ENCODE results near the gene HDDC2. TPM values are rescaled to one million over a fixed set of nuclear protein-coding genes. Genes with fewer than 3 reads are reported as not detected.
A peak's percentile ranks its signal among the peaks of the same experiment; 100 is the strongest.

The HDDC2 gene
- total RNA-seq, 1 experiment from 2014 or later: 69.8 TPM

- TF ChIP-seq, protein P1, sequence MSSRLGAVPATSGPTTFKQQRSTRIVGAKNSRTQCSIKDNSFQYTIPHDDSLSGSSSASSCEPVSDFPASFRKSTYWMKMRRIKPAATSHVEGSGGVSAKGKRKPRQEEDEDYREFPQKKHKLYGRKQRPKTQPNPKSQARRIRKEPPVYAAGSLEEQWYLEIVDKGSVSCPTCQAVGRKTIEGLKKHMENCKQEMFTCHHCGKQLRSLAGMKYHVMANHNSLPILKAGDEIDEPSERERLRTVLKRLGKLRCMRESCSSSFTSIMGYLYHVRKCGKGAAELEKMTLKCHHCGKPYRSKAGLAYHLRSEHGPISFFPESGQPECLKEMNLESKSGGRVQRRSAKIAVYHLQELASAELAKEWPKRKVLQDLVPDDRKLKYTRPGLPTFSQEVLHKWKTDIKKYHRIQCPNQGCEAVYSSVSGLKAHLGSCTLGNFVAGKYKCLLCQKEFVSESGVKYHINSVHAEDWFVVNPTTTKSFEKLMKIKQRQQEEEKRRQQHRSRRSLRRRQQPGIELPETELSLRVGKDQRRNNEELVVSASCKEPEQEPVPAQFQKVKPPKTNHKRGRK (CRISPR knock-in tag; IDR thresholded peaks at IDR 0.05; ENCODE audit: borderline replicate concordance): no peak
- TF ChIP-seq CREM (CRISPR knock-in tag; IDR thresholded peaks at IDR 0.05) (no peak), MAX (CRISPR knock-in tag; IDR thresholded peaks at IDR 0.05) (no peak), PRRX2 (CRISPR knock-in tag; IDR thresholded peaks at IDR 0.05) (no peak), ZNF317 (CRISPR knock-in tag; IDR thresholded peaks at IDR 0.05; ENCODE audit: borderline replicate concordance, low read depth) (no peak), ZNF281 (CRISPR knock-in tag; IDR thresholded peaks at IDR 0.05) (no peak)
- TF ChIP-seq, protein P2, sequence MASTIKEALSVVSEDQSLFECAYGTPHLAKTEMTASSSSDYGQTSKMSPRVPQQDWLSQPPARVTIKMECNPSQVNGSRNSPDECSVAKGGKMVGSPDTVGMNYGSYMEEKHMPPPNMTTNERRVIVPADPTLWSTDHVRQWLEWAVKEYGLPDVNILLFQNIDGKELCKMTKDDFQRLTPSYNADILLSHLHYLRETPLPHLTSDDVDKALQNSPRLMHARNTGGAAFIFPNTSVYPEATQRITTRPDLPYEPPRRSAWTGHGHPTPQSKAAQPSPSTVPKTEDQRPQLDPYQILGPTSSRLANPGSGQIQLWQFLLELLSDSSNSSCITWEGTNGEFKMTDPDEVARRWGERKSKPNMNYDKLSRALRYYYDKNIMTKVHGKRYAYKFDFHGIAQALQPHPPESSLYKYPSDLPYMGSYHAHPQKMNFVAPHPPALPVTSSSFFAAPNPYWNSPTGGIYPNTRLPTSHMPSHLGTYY (CRISPR knock-in tag; IDR thresholded peaks at IDR 0.05): no peak
- TF ChIP-seq, protein P3, sequence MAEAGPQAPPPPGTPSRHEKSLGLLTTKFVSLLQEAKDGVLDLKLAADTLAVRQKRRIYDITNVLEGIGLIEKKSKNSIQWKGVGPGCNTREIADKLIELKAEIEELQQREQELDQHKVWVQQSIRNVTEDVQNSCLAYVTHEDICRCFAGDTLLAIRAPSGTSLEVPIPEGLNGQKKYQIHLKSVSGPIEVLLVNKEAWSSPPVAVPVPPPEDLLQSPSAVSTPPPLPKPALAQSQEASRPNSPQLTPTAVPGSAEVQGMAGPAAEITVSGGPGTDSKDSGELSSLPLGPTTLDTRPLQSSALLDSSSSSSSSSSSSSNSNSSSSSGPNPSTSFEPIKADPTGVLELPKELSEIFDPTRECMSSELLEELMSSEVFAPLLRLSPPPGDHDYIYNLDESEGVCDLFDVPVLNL (CRISPR knock-in tag; IDR thresholded peaks at IDR 0.05; ENCODE audit: borderline replicate concordance, low read depth): no peak
Measured at GRCh38 chr6:125252891-125253290, 48.9 kb downstream of the HDDC2 start (continued).

DNA sequence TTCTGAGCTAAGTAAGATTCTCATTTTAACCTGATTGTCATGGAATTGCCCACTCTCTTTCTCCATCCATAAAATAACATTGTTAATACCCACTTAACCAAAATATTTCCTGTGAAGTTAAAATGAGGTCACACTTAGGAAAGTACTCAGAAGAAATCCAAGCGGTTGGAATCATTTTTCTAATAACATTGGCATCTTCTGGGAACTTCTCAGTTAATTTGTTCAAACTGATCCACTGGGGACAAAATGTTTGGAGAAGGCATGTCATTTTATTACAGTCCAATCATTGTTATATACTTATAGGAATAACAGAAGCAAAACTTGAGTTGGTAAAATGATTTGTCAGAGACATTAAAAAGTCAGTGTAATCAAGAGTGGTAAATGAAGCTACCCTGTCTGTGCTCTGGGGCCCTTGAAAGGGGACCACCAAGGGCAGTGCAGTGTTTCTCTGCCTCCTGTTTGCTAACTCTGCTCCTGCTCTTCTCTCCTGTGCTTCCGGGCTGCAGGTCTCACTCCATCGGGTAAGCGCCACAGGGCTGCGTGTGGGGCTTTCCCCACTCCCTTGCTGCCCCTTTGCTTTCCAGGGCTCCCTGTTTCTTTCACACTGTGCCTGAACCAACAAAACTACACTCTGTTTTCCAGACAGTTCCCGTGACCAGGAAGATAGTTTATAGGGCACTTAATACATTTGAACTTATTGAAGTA lies 50.1 kb downstream of the HDDC2 start:
- ChIA-PET POLR2A (no interaction called here), CTCF (interaction anchor here (1.5 to 1.7 kb wide), 2 partner anchors 60 to 98 kb away, joined by 4 to 5 read pairs; partner anchors contain the start of gene TPD52L1)
- 0 out of 2 replicates have a peak overlapping the region, but pooled peaks have one; percentile 46 for H3K27ac Mint-ChIP-seq
- no peaks in the 10 kb centered on the region for H3K27me3 Mint-ChIP-seq (ENCODE audit: low read depth)
- no peaks in the 10 kb centered on the region for H3K36me3 Mint-ChIP-seq
- H3K4me3 Mint-ChIP-seq: no peak overlapping the region
- H3K4me1 Mint-ChIP-seq: peaks cover 11% of the 10 kb centered on the region
- ATAC-seq (peak; percentile 98), DNase-seq (ENCODE audit: low spot score) (no peak)
- TF ChIP-seq CDX4 (CRISPR knock-in tag; IDR thresholded peaks at IDR 0.05; ENCODE audit: borderline replicate concordance) (no peak), ATF1 (CRISPR knock-in tag; IDR thresholded peaks at IDR 0.05) (no peak), CREB1 (CRISPR knock-in tag; IDR thresholded peaks at IDR 0.05) (no peak), ZNF416 (CRISPR knock-in tag; IDR thresholded peaks at IDR 0.05) (no peak), ZNF219 (CRISPR knock-in tag; IDR thresholded peaks at IDR 0.05; ENCODE audit: borderline replicate concordance) (no peak)
- TF ChIP-seq, protein P4, sequence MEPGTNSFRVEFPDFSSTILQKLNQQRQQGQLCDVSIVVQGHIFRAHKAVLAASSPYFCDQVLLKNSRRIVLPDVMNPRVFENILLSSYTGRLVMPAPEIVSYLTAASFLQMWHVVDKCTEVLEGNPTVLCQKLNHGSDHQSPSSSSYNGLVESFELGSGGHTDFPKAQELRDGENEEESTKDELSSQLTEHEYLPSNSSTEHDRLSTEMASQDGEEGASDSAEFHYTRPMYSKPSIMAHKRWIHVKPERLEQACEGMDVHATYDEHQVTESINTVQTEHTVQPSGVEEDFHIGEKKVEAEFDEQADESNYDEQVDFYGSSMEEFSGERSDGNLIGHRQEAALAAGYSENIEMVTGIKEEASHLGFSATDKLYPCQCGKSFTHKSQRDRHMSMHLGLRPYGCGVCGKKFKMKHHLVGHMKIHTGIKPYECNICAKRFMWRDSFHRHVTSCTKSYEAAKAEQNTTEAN (CRISPR knock-in tag; IDR thresholded peaks at IDR 0.05): no peak
- TF ChIP-seq, protein P5, sequence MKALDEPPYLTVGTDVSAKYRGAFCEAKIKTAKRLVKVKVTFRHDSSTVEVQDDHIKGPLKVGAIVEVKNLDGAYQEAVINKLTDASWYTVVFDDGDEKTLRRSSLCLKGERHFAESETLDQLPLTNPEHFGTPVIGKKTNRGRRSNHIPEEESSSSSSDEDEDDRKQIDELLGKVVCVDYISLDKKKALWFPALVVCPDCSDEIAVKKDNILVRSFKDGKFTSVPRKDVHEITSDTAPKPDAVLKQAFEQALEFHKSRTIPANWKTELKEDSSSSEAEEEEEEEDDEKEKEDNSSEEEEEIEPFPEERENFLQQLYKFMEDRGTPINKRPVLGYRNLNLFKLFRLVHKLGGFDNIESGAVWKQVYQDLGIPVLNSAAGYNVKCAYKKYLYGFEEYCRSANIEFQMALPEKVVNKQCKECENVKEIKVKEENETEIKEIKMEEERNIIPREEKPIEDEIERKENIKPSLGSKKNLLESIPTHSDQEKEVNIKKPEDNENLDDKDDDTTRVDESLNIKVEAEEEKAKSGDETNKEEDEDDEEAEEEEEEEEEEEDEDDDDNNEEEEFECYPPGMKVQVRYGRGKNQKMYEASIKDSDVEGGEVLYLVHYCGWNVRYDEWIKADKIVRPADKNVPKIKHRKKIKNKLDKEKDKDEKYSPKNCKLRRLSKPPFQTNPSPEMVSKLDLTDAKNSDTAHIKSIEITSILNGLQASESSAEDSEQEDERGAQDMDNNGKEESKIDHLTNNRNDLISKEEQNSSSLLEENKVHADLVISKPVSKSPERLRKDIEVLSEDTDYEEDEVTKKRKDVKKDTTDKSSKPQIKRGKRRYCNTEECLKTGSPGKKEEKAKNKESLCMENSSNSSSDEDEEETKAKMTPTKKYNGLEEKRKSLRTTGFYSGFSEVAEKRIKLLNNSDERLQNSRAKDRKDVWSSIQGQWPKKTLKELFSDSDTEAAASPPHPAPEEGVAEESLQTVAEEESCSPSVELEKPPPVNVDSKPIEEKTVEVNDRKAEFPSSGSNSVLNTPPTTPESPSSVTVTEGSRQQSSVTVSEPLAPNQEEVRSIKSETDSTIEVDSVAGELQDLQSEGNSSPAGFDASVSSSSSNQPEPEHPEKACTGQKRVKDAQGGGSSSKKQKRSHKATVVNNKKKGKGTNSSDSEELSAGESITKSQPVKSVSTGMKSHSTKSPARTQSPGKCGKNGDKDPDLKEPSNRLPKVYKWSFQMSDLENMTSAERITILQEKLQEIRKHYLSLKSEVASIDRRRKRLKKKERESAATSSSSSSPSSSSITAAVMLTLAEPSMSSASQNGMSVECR (CRISPR knock-in tag; IDR thresholded peaks at IDR 0.05; ENCODE audit: borderline replicate concordance): no peak
- H3K9me3 Mint-ChIP-seq: no peaks in the 10 kb centered on the region
